Neural cell (in vitro differentiated cells): ENCODE measurements around the gene COQ9.

ENCODE experiments used
- EP300 ChIP-seq: fragments of 450-650 bp; conservative IDR thresholded peaks from 2 replicates; pipeline ENCODE4 v1.6.1; 2014; ENCODE audit warnings: antibody characterized with exemption, mild to moderate bottlenecking, moderate library complexity; ENCODE audit not compliant: poor library complexity, severe bottlenecking
- EZH2 ChIP-seq: fragments of 200-600, 300-800 bp; shearing (Covaris generic), sonication (generic); IDR thresholded peaks from 2 replicates; pipeline ENCODE4 v1.6.1; 2014; ENCODE audit warnings: antibody characterized with exemption, low read length, borderline replicate concordance, mild to moderate bottlenecking; ENCODE audit not compliant: insufficient read depth, poor library complexity, severe bottlenecking
- RAD21 ChIP-seq: fragments of 450-650 bp; conservative IDR thresholded peaks from 2 replicates; pipeline ENCODE4 v1.6.1; 2014; ENCODE audit warnings: antibody characterized with exemption, mild to moderate bottlenecking, moderate library complexity
- TAF1 ChIP-seq: IDR thresholded peaks from 2 replicates; pipeline ENCODE4 v1.6.1; 2012; ENCODE audit warnings: low read depth
- TF ChIP-seq, protein P1 (sequence below): fragments of 450-650 bp; IDR thresholded peaks from 2 replicates; pipeline ENCODE4 v1.5.1; 2014; ENCODE audit warnings: antibody characterized with exemption, mild to moderate bottlenecking, moderate library complexity; ENCODE audit not compliant: poor library complexity, severe bottlenecking

DNA sequence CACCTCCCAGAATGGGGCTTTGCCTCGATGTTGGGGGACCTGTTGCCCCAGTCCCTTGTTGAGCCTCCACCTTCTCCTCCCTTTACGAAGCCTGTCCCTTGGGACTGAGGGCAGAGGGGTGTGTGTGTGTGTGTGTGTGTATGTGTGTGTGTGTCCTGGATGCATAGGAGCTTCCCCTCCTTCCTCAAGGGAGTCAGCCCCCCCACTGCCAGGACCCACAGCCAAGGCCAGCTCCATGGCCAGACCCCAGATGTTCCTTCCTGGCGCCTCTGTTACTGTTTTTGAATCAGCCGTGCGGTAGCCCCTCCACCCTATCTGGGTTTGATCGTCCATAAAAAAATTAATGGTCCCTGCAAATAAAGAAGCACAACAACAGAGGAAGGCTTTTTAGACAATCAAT is 56.7 kb downstream of the COQ9 start:
- TF ChIP-seq, protein P1, sequence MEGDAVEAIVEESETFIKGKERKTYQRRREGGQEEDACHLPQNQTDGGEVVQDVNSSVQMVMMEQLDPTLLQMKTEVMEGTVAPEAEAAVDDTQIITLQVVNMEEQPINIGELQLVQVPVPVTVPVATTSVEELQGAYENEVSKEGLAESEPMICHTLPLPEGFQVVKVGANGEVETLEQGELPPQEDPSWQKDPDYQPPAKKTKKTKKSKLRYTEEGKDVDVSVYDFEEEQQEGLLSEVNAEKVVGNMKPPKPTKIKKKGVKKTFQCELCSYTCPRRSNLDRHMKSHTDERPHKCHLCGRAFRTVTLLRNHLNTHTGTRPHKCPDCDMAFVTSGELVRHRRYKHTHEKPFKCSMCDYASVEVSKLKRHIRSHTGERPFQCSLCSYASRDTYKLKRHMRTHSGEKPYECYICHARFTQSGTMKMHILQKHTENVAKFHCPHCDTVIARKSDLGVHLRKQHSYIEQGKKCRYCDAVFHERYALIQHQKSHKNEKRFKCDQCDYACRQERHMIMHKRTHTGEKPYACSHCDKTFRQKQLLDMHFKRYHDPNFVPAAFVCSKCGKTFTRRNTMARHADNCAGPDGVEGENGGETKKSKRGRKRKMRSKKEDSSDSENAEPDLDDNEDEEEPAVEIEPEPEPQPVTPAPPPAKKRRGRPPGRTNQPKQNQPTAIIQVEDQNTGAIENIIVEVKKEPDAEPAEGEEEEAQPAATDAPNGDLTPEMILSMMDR: no peak
- TF ChIP-seq TAF1 (no peak), RAD21 (no peak), EZH2 (no peak), EP300 (no peak)
